H9 (cell line): ENCODE results near the gene SHE. TPM values are rescaled to one million over a fixed set of nuclear protein-coding genes. Genes with fewer than 3 reads are reported as not detected.

Source experiments
- DNase-seq: peaks from one replicate; pipeline ENCODE4 v3.0.0-alpha.2; 2017
- H2AFZ ChIP-seq: one replicate; pipeline ENCODE4 v1.6.1; 2013; ENCODE audit warnings: mild to moderate bottlenecking, low read length, control low read depth, moderate library complexity
- H2AK5ac ChIP-seq: 2 replicates; pipeline ENCODE4 v1.6.1; 2013; ENCODE audit warnings: low read length, control low read depth, mixed read lengths; ENCODE audit not compliant: insufficient read length
- H2BK120ac ChIP-seq: one replicate; pipeline ENCODE4 v1.6.1; 2013; ENCODE audit warnings: low read depth, mild to moderate bottlenecking, low read length, control low read depth, inconsistent platforms; ENCODE audit not compliant: poor library complexity, severe bottlenecking
- H2BK12ac ChIP-seq: 2 replicates; pipeline ENCODE4 v1.6.1; 2013; ENCODE audit warnings: low read length, control low read depth, mixed read lengths, low read depth; ENCODE audit not compliant: insufficient read length
- H2BK15ac ChIP-seq: 2 replicates; pipeline ENCODE4 v1.6.1; 2013; ENCODE audit warnings: low read depth, low read length, control low read depth
- H2BK20ac ChIP-seq: one replicate; pipeline ENCODE4 v1.6.1; 2013; ENCODE audit warnings: low read depth, mild to moderate bottlenecking, low read length, control low read depth, inconsistent platforms; ENCODE audit not compliant: poor library complexity, severe bottlenecking
- H2BK5ac ChIP-seq: 2 replicates; pipeline ENCODE4 v1.6.1; 2013; ENCODE audit warnings: low read length, control low read depth, mixed read lengths; ENCODE audit not compliant: insufficient read length
- H3K14ac ChIP-seq: 2 replicates; pipeline ENCODE4 v1.6.1; 2013; ENCODE audit warnings: low read length, control low read depth; ENCODE audit not compliant: insufficient read depth
- H3K18ac ChIP-seq: 2 replicates; pipeline ENCODE4 v1.6.1; 2013; ENCODE audit warnings: low read depth, mild to moderate bottlenecking, mixed read lengths, low read length, control low read depth; ENCODE audit not compliant: insufficient read length
- H3K23ac ChIP-seq: 2 replicates; pipeline ENCODE4 v1.6.1; 2013; ENCODE audit warnings: low read length, control low read depth, mixed read lengths, low read depth; ENCODE audit not compliant: insufficient read length
- H3K23me2 ChIP-seq: 2 replicates; pipeline ENCODE4 v1.6.1; 2013; ENCODE audit warnings: low read depth, mild to moderate bottlenecking, mixed read lengths, low read length, control low read depth; ENCODE audit not compliant: insufficient read length, poor library complexity, severe bottlenecking
- H3K27ac ChIP-seq: 2 replicates; pipeline ENCODE4 v1.5.1; 2013; ENCODE audit warnings: low read length, control low read depth, mixed read lengths, low read depth; ENCODE audit not compliant: insufficient read length
- H3K27me3 ChIP-seq: 2 replicates; pipeline ENCODE4 v1.6.1; 2013; ENCODE audit warnings: low read length, control low read depth, inconsistent platforms; ENCODE audit not compliant: insufficient read depth
- H3K4ac ChIP-seq: 2 replicates; pipeline ENCODE4 v1.6.1; 2013; ENCODE audit warnings: low read depth, mild to moderate bottlenecking, control low read depth, inconsistent platforms, low read length, moderate library complexity
- H3K4me1 ChIP-seq: 2 replicates; pipeline ENCODE4 v1.6.1; 2013; ENCODE audit warnings: low read length, control low read depth, inconsistent platforms; ENCODE audit not compliant: insufficient read depth
- H3K4me2 ChIP-seq: 2 replicates; pipeline ENCODE4 v1.6.1; 2013; ENCODE audit warnings: low read length, control low read depth, mixed read lengths; ENCODE audit not compliant: insufficient read length, insufficient read depth
- H3K56ac ChIP-seq: 2 replicates; pipeline ENCODE4 v1.6.1; 2013; ENCODE audit warnings: low read depth, mild to moderate bottlenecking, mixed read lengths, low read length, control low read depth; ENCODE audit not compliant: insufficient read length
- H3K79me1 ChIP-seq: 2 replicates; pipeline ENCODE4 v1.6.1; 2013; ENCODE audit warnings: low read depth, mild to moderate bottlenecking, moderate library complexity, low read length, control low read depth, inconsistent platforms; ENCODE audit not compliant: insufficient read depth, poor library complexity, severe bottlenecking
- H3K79me2 ChIP-seq: 2 replicates; pipeline ENCODE4 v1.6.1; 2013; ENCODE audit warnings: low read length, control low read depth, inconsistent platforms; ENCODE audit not compliant: insufficient read depth
- H3K9ac ChIP-seq: 2 replicates; pipeline ENCODE4 v1.6.1; 2013; ENCODE audit warnings: low read length, control low read depth, mixed read lengths; ENCODE audit not compliant: insufficient read length; ENCODE audit errors: extremely low read depth
- H3K9me3 ChIP-seq: one replicate; pipeline ENCODE4 v1.6.1; 2013; ENCODE audit warnings: low read depth, low read length, inconsistent platforms; ENCODE audit not compliant: control insufficient read depth
- H3T11ph ChIP-seq: one replicate; pipeline ENCODE4 v1.6.1; 2013; ENCODE audit warnings: mild to moderate bottlenecking, low read length, control low read depth, inconsistent platforms
- H4K20me1 ChIP-seq: one replicate; pipeline ENCODE4 v1.6.1; 2013; ENCODE audit not compliant: control insufficient read depth, insufficient read length, insufficient read depth
- H4K5ac ChIP-seq: 2 replicates; pipeline ENCODE4 v1.6.1; 2013; ENCODE audit warnings: low read depth, mild to moderate bottlenecking, mixed read lengths, low read length, control low read depth; ENCODE audit not compliant: insufficient read length
- H4K8ac ChIP-seq: replicated peaks from 2 replicates; pipeline ENCODE4 v1.6.1; 2013; ENCODE audit warnings: low read length, control low read depth, mixed read lengths, low read depth; ENCODE audit not compliant: insufficient read length
- H4K91ac ChIP-seq: 2 replicates; pipeline ENCODE4 v1.6.1; 2013; ENCODE audit warnings: low read depth, mild to moderate bottlenecking, moderate library complexity, mixed read lengths, low read length, control low read depth; ENCODE audit not compliant: insufficient read length
- H3K27ac Mint-ChIP-seq, 3 experiments: 2 replicates in 2 of 3; 3 replicates in 1 of 3; pipeline ENCODE4 v1.8.0; 2020 to 2021; ENCODE audit warnings: mixed read lengths in 3 of 3, mild to moderate bottlenecking in 1 of 3, moderate library complexity in 1 of 3
- H3K27me3 Mint-ChIP-seq: 2 replicates; pipeline ENCODE4 v1.8.0; 2021; ENCODE audit warnings: low read depth, mild to moderate bottlenecking, moderate library complexity, mixed read lengths
- H3K36me3 Mint-ChIP-seq, 3 experiments: 2 replicates in 2 of 3; 3 replicates in 1 of 3; pipeline ENCODE4 v1.8.0; 2020 to 2021; ENCODE audit warnings: low read depth in 3 of 3, mixed read lengths in 3 of 3; ENCODE audit not compliant: insufficient read depth in 1 of 3
- H3K4me1 Mint-ChIP-seq, 2 experiments: 2 replicates each; pipeline ENCODE4 v1.8.0; 2020; ENCODE audit warnings: mixed read lengths in 2 of 2
- H3K4me3 Mint-ChIP-seq, 2 experiments: 2 replicates in 1 of 2; 3 replicates in 1 of 2; pipeline ENCODE4 v1.8.0; 2020 to 2021; ENCODE audit warnings: mild to moderate bottlenecking in 2 of 2, mixed read lengths in 2 of 2, moderate library complexity in 1 of 2
- H3K9me3 Mint-ChIP-seq, 2 experiments: 2 replicates in 1 of 2; 3 replicates in 1 of 2; pipeline ENCODE4 v1.8.0; 2020; ENCODE audit warnings: mild to moderate bottlenecking in 2 of 2, mixed read lengths in 2 of 2, moderate library complexity in 1 of 2
- CTCF ChIP-seq: fragments of 200-600 bp; sonication (generic); conservative IDR thresholded peaks from 3 replicates; pipeline ENCODE4 v1.8.0; 2021; ENCODE audit warnings: antibody characterized with exemption, mild to moderate bottlenecking
- WGBS: extraction: QIAGEN DNeasy Blood & Tissue Kit; methylation state at CpG from one replicate; pipeline ENCODE4 v1.1.7; 2013; ENCODE audit warnings: missing lambda C conversion rate, low lambda C conversion rate, mixed read lengths; ENCODE audit not compliant: insufficient read length; ENCODE audit errors: extremely low coverage; 5-methylcytosine and 5-hydroxymethylcytosine counted together
- total RNA-seq: library from RNA; stranded (reverse); gene quantifications from 2 replicates; pipeline ENCODE4 v1.2.1, GENCODE V29; 2021

SHE gene
- total RNA-seq, 1 experiment from 2014 or later = 0.48 TPM

GRCh38 chr1:154435599-154436200 is 66.5 kb downstream of the SHE start:
- Histone ChIP-seq H4K91ac (no peak overlapping the region), H2BK120ac (no peak overlapping the region), H2BK12ac (no peak overlapping the region), H4K8ac (no peak overlapping the region), H3K27me3 (no peaks in the 10 kb centered on the region), H2AFZ (no peak overlapping the region), H3K56ac (no peak overlapping the region), H2AK5ac (no peak overlapping the region), H4K5ac (no peak overlapping the region), H3K4ac (no peak overlapping the region), H3K9me3 (no peaks in the 10 kb centered on the region), H2BK20ac (no peak overlapping the region), H3K18ac (no peak overlapping the region), H3K79me2 (no peaks in the 10 kb centered on the region), H3K23ac (no peak overlapping the region), H3K79me1 (no peaks in the 10 kb centered on the region), H3K4me2 (no peak overlapping the region), H2BK5ac (no peak overlapping the region), H3K27ac (no peak overlapping the region), H3T11ph (no peak overlapping the region), H2BK15ac (no peak overlapping the region), H4K20me1 (no peaks in the 10 kb centered on the region), H3K14ac (no peak overlapping the region), H3K4me1 (no peaks in the 10 kb centered on the region; the same call in 1 of the 2 replicates), H3K23me2 (no peaks in the 10 kb centered on the region), H3K9ac (no peak overlapping the region)
- no peak for TF ChIP-seq CTCF
- no peak overlapping the region for H3K27ac Mint-ChIP-seq
- no peak overlapping the region for H3K4me3 Mint-ChIP-seq
- H3K9me3 Mint-ChIP-seq = no peaks in the 10 kb centered on the region
- H3K4me1 Mint-ChIP-seq = peaks cover 24 to 27% of the 10 kb centered on the region in 2 experiments
- WGBS = no CpG with 5 or more reads among the region's 15 CpGs
- H3K27me3 Mint-ChIP-seq = no peaks in the 10 kb centered on the region
- no peak for DNase-seq
- no peaks in the 10 kb centered on the region for H3K36me3 Mint-ChIP-seq
